GM18499 (cell line): ENCODE data around the gene DOP1A.

Experiments
- ATAC-seq: cut with Tn5 transposase; IDR thresholded peaks from one replicate; pipeline ENCODE4 v1.9.1; 2021; ENCODE audit warnings: moderate number of reproducible peaks; ENCODE audit not compliant: insufficient read depth, unreplicated experiment

Gene DOP1A

GRCh38 chr6:83192871-83193746 is 125.6 kb downstream of the DOP1A start, which contains the start of the genes PGM3 and RWDD2A:
Gene PGM3 (minus strand): TSS chr6:83193265. CDS start chr6:83191012, 2,253 bp downstream.
Gene RWDD2A (plus strand): TSS chr6:83193357. CDS start chr6:83194452, 1,095 bp downstream.
- peak; percentile 91 for ATAC-seq

GRCh38 chr6:83193747-83194566 is 126.5 kb downstream of the DOP1A start:
- no peak for ATAC-seq

- ATAC-seq: no peak
These were observed 131.2 kb downstream of the DOP1A start for GRCh38 chr6:83198486-83199172.

GRCh38 chr6:83199173-83199862 is 131.8 kb downstream of the DOP1A start:
- peak; percentile 59 for ATAC-seq

- ATAC-seq: no peak
These were observed 132.4 kb downstream of the DOP1A start for GRCh38 chr6:83199863-83200225.

GRCh38 chr6:83202031-83202430 is 134.6 kb downstream of the DOP1A start:
- no peak for ATAC-seq

- peak; percentile 97 for ATAC-seq
These were observed 147.9 kb downstream of the DOP1A start for GRCh38 chr6:83215131-83216047.

GRCh38 chr6:83216806-83217205 is 149.3 kb downstream of the DOP1A start:
- ATAC-seq: no peak
